CMK (cell line): ENCODE results near the gene PCARE.

ENCODE experiments used
- DNase-seq: peaks from one replicate; pipeline ENCODE4 v3.0.0-alpha.2; 2010; ENCODE audit warnings: low read depth

Gene PCARE

GRCh38 chr2:29063056-29063455, 11.3 kb downstream of the PCARE start:
- DNase-seq = no peak

DNA sequence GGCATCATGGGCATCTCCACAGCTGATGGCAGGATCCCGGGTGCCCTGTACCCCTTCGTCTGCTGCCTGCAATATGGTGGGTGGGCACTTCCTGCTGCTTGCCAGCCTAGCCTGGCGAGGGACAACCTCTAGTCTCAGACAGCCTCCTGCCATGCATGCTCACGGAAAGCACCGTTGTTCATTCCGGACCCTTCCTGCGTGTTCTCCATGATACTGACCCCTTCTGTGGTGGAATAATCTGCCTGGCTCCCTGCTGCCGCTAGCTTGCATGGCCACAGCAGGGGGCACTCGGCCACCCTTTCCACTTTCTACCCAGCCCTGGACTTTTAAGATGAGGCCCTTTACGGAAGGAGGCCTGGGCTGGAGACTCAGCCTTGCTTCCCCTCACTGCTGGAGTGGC, 12.0 kb downstream of the PCARE start:
- no peak for DNase-seq

GRCh38 chr2:29061616-29062015, 12.7 kb downstream of the PCARE start:
- no peak for DNase-seq

DNA sequence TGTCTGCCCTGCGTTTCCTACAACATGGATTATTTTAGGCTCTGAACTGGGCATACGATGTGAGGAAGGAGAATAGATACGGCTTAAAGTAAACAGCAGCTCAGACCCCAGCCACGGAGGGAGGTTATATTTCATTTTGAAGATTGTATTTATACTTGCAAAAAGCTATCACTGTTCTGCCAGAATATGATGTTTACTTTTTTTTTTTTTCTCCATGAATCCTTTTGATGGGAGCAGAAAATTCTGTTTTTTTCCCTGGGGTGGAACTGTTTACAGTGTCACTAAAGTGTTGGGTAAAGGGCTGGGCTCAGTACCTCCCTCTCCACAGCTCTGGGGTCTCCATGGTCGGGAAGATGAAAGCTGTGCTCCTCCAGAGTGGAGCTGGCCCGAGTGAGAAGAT, 13.1 kb downstream of the PCARE start:
- no peak for DNase-seq

GRCh38 chr2:29060441-29060840, 13.9 kb downstream of the PCARE start:
- no peak for DNase-seq

DNA sequence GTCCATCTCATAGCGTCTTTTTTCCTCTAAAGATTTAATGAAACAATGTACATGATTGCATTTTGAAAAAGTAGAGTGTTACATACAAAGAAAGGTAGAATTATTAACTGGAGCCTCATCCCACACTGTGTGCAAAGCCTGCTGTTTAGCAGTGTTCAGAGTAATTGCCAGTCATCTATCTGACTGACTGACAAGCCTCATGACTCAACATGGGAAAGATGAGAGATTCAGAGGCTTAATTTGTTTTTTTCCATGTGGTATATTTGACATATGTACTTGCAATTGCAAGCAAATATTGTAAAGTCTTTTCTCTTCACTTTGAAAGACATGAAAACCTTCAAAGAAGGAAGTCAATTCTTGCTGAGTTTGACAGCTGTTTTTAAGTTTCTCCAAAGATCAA, 14.7 kb downstream of the PCARE start:
- no peak for DNase-seq

DNA sequence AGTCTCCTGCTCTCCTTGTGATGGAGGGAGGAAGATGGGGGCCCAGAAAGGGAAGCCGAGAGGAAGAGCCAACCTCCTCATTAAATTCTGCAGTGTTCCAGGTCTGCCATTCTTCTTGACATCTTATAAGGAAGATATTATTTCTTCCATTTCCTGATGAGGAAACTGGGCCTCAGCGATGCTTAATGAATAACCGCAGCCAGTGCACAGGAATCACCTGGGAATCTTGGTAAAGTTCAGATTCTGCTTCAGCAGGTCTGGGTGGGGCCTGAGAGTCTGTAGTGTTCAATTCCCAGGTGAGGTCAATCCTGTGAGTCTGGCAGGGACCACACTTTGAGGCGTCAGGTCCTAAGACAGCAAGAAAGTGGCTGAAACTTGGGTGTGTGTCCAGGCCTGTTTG, 17.3 kb downstream of the PCARE start:
- no peak for DNase-seq

DNA sequence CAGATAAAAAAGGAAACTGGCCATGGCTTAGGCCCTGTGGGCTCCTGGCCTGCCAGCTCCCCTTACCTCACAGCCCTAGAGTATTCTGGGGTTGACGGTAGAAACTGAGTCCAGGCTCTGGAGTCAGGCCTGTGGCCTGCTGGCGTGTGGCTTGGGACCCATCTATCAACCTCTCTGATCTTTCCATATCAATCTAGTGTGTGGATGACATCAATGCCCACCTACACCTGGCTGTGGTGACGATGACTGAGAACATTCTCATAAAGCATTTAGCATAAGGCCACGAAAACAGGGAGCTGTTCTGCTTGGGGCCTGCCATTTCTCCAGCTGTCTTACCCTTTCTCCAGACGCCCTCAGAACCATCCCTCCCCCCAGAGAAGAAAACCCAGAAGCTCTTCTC, 17.9 kb downstream of the PCARE start:
- DNase-seq = no peak

DNA sequence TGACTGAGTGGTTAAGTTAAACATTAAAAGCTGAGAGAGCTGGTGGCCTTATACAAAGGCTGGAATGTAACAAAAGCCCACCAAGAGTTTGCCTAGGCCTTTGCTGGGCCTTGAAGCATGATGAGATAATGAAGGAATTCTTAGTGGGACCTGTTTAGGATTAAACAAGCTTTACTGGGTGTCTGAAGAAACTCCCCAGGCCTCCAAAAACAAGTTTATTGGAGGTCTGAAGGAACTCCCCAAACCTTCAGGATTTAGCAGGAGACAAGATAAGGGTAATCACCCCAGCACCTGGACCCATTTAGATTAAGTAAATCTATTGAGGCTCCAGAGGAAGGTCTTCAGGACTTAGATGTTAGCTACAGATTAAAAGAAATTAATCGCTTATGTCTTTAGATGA, 18.7 kb downstream of the PCARE start:
- DNase-seq = no peak

- DNase-seq = no peak
Measured at GRCh38 chr2:29054430-29054829, 19.9 kb downstream of the PCARE start.

- no peak for DNase-seq
Measured at GRCh38 chr2:29053670-29054400, 20.5 kb downstream of the PCARE start.

- DNase-seq = no peak
Measured at GRCh38 chr2:29053223-29053622, 21.1 kb downstream of the PCARE start.

GRCh38 chr2:29052807-29053206, 21.5 kb downstream of the PCARE start:
- no peak for DNase-seq

DNA sequence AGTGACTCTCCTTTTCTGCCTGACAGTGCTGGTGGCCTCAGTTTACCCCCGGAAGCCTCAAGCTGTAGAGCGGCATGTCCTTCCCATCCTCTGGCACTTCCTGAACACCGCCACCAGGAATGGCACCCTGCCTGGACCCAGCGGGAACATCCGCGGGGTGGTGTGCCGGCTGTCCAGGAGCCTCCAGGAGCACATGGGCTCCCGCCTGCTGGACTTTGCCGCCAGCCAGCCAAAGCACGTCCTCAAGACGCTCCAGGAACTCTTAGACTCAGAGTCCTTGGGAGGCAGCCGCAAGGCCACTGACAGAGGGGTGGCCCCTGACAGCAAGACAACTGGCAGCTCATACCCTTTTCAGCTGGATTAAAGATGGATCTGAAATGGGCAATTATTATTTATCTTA, 22.6 kb downstream of the PCARE start:
- no peak for DNase-seq

- no peak for DNase-seq
Measured at GRCh38 chr2:29050591-29050990, 23.7 kb downstream of the PCARE start.

GRCh38 chr2:29047083-29047845, 27.1 kb downstream of the PCARE start:
- DNase-seq = no peak

DNA sequence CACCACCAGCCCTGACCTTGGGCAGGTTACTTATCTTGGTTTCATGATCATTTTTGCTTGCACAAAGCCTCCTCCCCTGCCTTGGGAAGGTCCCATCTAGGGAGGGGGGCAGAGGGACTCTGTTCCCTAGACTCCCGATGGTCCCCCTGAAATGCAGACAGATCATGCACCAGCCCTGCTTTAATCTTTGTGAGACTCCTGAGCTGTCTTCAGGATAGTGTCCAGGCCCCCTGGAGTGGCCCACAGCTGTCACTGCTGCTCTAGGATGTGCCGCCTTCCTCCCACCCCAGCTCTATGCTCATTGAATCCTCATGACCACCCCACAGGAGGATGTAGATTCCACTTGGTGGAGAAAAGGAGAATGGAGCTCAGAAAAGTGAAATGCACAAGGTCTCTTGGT, 28.0 kb downstream of the PCARE start:
- no peak for DNase-seq

DNA sequence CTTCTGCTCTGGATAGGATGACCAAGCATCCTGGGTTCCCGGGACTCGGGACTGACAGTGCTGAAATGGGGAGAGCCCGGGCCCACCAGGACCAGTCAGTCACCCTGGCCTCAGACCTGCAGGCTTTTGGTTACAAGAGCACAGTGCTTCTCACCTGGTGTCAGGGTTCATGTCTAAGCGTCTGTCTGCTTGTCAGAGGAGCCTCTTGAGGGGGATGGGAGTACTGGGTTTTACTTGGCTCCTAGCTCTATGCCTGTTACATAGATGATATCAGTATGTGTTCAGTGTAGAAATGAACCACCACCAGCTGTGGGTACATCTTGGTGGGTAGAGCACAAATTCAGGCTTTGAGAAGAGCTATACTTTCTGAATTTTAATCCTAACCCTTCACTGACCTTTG, 29.9 kb downstream of the PCARE start:
- no peak for DNase-seq

DNA sequence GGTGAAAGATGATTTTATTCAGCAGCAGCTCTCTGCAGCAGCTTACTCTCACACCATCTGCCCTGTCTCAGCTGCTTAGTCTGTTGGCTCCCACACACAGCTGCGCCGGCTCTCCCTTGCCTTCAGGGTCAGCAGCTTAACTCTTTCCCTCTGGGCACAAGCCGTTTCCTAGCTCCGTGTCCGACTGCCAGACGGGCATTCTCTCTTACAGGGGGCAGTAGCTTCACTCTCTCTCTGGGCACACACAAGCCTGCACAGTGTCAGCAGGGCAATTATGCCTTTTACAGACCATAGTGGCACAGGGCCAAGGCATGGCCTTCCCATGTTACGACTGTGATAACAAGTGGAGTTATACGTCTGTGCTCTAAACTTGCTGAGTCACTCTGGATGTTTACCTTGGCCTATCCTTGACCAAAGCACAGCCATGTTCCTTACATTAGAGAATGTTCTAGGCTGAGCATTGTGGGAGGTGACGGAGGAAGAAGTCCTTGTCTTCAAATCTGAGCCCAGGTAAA, 31.7 kb downstream of the PCARE start:
- DNase-seq = no peak

GRCh38 chr2:29041161-29041660, 33.1 kb downstream of the PCARE start:
- DNase-seq = no peak

GRCh38 chr2:29040552-29040951, 33.8 kb downstream of the PCARE start:
- DNase-seq = no peak

GRCh38 chr2:29039718-29040480, 34.4 kb downstream of the PCARE start:
- no peak for DNase-seq
